Measurements from ENCODE around the gene FRMPD3.
"Not testable (repeated sequence)": the region's sequence is repeated elsewhere in the genome, so short reads cannot be mapped to it uniquely, and the experiment has no call there.

Gene FRMPD3

DNA sequence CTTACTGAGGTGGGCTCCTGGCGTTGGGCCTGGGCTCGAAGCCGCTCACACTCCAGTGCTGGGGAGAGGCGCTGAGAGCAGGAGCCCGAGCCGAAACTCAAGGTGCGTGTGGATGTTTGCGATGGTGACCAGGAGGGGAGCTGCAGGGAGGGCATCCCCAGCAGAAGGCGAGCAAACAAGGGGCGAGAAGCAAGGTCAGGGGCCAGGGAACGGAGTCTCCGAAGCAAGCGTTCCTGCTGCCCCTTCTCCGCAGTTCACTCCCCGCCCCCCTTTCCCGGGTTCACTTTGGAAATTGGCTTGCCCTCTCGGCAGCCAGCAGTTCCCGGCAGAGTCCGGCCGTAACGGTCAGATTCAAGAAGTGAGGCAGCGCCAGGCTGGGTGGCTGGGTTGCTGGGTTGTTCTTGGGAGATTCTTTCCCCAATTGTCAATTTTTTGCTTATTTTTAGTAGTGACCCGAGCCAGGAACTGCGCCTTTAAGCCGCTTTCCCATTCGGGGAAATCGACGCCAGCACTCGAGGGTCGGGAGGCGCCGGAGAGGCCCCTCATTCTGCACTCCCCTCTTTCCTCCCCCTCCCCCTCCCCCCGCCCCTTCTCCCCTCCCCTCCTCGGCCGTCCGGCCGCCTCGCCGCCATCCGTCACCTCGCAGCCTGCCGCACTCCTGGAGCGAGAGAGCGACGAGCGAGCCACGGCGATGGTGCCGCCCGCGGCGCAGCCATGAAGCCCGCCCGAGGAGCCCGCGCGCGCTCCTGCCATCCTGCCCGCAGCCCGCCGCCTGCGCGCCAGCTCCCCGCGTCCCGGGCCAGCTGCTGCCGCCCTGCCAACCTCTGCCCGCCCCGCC, at the start of gene FRMPD3:
TSS of gene FRMPD3 (plus strand) at position 655 of the 838 bp plus-strand sequence. CDS start 76,937 bp downstream, outside the sequence.
- DNase-seq (ENCODE audit: low read depth, low spot score): no peak

DNA sequence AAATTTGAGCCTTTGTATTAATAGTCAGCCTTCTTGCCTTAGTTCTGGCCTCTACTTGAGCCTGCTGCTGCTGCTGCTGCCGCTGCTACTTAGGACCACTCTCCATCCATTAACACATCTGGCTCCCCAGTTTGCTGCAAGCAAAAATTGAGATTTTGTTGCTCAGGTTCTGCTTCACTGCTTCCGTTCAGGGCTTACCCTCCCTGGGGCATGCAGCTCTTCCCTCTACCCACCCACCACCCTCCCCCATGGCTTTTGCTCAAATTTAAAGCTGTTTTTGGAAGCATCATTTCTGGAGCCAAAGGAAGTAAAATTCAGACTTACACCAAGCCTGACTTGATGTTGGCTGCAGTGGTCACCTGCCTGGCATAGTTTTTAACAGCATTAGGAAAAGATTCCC, 28.9 kb upstream of the FRMPD3 start:
- no peak for DNase-seq (ENCODE audit: low read depth, low spot score)

DNA sequence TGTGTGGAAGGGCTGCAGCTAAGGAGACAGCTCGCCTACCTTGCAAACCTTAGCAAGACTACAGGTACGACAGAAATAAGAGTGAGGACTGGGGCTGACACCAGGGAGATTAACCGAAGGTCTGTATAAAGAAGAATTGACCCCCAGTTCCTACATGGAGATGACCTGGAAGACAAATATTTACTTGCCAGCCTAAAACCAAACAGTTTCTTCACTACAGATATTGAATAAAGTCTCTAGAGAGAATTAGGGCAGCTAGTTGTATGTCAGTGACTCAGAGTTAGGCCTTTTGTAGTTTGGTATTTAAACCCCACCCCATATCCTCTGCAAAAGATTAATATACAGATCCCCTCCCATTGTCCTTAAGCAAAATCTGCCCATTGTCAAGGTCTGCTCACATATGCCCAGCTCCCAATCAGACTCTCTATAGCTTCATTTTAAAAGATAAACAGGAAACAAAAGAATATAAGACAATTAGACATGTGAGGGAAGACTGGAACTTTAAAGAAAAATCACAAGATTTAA, 28.1 kb upstream of the FRMPD3 start:
- no peak for DNase-seq (ENCODE audit: low read depth, low spot score)

- DNase-seq (ENCODE audit: low read depth, low spot score): no peak
These were observed 20.4 kb upstream of the FRMPD3 start for GRCh38 chrX:107429090-107429489.

DNA sequence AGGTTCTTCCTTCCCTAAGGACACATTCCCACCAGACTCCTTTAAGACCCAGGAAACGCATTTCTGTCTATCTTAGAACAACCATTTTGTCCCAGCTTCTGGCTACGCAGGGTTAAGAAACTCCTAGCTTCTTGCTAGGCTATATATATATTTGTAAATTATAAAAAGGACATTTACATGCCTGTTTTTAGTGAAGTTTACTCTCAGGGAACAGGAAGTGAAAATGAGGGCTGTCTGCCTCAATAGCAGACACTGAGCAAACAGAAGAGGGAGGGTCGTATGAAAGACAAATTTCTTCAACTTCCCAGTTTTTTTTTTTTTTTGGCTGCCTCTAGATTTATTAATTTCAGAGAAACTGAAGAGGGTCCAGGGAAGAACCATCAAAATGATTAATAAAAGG, 9.3 kb upstream of the FRMPD3 start:
- no peak for DNase-seq (ENCODE audit: low read depth, low spot score)

DNA sequence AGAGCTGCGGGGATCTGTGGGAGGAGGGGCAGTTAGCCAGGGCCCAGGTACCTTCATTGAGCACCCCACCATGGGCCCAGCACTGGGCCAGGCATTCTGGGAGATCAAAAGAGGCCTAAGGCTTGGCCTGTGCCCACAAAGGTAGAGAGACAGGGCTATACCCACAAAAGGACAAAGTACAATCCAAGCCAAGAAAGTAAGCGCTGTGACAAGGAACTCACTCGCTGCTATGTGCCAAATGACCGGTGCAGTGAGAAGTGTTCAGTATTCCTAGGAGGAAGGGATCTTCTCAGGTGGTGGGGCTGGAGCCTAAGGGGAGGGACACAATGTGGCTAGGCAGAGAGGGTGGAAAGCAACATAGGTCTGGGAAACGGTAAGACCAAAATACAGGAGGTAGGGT, 8.8 kb upstream of the FRMPD3 start:
- no peak for DNase-seq (ENCODE audit: low read depth, low spot score)

GRCh38 chrX:107442914-107443527, 6.4 kb upstream of the FRMPD3 start:
- no peak for DNase-seq (ENCODE audit: low read depth, low spot score)

DNA sequence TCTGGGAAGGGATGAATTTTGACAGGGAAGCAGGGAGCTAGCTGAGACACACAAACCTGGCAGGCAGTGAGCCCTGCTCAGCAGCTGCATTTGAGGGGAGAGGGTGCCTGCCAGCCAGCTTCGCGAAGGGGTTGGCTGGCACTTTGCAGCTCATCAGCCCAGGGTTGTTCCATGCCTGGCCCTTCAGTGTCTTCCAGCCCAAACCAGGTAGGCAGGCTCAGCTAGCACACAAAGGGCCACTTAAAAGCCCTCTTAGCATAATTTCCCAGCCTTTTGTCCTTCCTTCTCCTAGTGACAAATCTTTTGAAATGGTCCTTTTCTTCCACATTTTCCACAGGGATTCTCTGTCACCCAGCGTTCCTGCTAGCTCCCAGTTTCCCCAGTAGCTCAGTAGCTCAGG, 4.3 kb upstream of the FRMPD3 start:
- DNase-seq (ENCODE audit: low read depth, low spot score): no peak

GRCh38 chrX:107445631-107446030, 3.8 kb upstream of the FRMPD3 start:
- no peak for DNase-seq (ENCODE audit: low read depth, low spot score)

GRCh38 chrX:107447642-107448041, 1.8 kb upstream of the FRMPD3 start:
- DNase-seq (ENCODE audit: low read depth, low spot score): no peak

DNA sequence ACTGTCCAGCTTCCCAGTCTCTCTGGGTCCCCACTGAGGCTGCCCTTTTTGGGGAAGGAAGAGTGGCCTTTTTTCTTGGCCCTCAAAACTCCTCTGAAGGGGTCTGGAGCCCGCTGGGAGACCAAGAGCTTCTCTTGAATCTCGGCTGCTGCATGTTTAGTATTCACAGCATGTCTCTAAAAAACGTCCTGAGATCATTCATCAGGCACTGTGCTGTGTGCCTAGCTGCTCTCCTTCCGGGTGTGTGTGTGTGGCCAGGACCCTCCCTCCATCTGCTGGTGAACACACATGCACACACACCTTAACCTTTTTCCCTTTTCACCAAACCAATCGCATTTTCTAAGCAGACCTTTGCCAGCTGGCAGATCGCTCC, 841 bp upstream of the FRMPD3 start:
- DNase-seq (ENCODE audit: low read depth, low spot score): no peak

- DNase-seq (ENCODE audit: low read depth, low spot score): no peak
These were observed 1.5 kb downstream of the FRMPD3 start for GRCh38 chrX:107450823-107451509.

- DNase-seq (ENCODE audit: low read depth, low spot score): no peak
These were observed 2.3 kb downstream of the FRMPD3 start for GRCh38 chrX:107451731-107452130.

DNA sequence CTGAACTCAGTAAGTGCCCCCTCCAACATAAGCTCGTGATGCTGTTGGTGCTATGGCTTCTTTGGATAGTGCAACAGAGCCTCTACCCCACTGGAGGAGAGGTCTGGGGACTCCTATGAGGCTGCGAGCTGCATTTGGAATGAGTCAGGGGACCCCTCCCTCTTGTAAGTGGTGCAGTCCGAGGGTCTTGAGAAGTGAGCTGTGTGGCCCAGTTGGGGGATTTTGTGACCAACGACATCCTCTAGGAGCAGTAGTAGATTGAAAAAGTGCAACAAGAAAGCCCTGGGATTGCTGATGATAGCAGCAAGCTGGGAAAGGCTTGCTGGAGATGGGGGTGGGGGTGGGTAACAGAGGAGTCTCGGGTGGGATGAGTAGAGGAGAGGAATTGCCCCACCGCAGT, 3.1 kb downstream of the FRMPD3 start:
- no peak for DNase-seq (ENCODE audit: low read depth, low spot score)

GRCh38 chrX:107454302-107454701, 4.8 kb downstream of the FRMPD3 start:
- DNase-seq (ENCODE audit: low read depth, low spot score): no peak

DNA sequence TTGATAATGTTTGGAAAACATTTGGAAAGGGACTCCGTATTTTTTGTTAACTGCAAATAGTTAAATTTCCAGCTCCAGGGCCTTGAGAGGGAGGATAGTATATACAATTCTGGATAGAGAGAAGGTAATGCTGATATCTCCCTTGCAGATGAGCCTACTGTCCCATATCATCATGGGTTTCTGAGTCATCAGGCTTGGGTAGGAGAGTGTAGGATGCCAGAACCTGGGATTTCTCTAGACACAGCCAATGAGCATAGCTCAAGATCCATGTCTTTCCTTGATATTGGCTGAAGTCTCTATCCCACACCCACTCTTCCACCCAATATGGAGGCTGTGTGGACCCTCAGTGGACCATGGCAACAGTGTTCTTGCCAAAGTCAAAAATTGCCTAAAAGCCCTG, 7.8 kb downstream of the FRMPD3 start:
- DNase-seq (ENCODE audit: low read depth, low spot score): no peak

DNA sequence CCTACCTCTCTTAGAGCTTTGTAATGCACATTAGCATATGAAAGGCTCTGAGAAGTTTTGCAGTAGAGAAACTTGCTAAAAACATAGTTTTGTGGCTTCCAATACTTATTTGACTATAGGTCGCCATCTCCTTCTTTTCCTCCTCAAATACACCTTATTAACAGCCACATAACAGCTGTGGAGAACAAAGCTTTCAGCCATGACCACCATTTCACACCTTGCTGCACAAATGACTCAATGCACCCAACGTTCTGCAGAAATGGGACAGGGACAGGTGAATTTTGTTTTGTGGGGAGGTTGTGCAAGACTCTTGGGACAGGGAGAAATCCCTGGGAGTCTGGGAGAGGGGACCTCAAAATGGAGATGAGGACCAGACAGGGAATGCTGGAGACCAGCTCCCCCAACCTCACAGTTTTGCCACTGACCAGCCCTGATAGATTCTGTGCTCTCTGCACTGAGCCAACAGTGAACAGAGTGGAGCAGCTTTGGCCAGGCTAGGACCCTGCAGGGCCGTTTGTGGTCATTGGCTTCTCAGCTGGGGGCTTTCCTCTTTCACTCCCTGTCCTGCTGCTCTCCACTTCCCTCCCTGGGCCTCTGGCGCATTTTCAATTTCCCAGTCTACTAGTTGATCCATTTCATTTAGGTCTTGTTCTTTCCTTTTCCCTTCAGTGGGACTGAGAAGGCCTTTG, 16.6 kb downstream of the FRMPD3 start:
- DNase-seq (ENCODE audit: low read depth, low spot score): no peak

DNA sequence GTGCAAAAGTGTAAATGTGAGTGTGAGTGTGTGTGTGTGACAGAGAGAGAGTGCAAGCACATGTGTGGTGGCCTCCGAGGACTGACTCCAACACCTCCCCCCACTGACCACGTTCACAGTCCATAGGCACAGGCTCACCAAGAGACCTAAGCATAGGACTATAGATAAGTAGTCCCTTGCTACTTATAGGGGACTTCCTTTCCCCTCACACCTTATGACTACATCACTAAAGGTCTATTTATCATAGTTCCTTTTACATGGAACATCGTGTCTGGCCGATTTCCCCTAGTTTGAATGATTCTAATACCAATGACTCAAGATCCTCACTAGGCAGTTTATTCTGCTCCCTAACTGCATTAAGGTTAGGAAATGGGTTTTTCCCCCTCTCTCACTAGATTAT, 17.8 kb downstream of the FRMPD3 start:
- DNase-seq (ENCODE audit: low read depth, low spot score): no peak

DNA sequence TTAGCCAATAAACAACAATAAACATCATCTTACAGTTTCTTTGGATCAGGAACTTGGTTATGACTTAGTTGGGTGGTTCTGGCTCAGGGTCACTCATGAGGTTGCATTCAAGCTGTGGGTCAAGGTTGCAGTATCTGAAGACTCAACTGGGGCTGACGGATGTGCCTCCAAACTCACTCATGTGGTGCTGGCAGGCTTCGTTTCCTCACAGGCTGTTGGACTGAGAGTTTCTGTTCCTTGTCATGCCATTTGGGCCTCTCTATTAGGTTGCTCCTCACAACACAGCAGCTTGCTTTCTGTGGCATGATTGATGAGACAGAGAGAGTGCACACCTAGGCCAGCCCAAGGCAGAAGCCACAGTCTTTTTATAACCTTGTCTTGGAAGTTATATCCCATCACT, 20.7 kb downstream of the FRMPD3 start:
- DNase-seq (ENCODE audit: low read depth, low spot score): no peak

GRCh38 chrX:107470971-107471370, 21.5 kb downstream of the FRMPD3 start:
- DNase-seq (ENCODE audit: low read depth, low spot score): no peak

DNA sequence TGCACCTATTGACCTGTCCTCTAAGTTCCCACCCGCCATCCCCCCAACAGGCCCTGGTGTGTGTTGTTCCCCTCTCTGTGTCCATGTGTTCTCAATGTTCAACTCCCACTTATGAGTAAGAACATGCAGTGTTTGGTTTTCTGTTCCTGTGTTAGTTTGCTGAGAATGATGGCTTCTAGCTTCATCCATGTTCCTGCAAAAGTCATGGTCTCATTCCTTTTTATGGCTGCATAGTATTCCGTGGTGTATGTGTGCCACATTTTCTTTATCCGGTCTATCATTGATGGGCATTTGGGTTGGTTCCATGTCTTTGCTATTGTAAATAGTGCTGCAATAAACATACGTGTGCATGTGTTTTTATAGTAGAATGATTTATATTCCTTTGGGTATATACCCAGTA, 22.0 kb downstream of the FRMPD3 start:
- not testable (repeated sequence) for DNase-seq (ENCODE audit: low read depth, low spot score)

DNA sequence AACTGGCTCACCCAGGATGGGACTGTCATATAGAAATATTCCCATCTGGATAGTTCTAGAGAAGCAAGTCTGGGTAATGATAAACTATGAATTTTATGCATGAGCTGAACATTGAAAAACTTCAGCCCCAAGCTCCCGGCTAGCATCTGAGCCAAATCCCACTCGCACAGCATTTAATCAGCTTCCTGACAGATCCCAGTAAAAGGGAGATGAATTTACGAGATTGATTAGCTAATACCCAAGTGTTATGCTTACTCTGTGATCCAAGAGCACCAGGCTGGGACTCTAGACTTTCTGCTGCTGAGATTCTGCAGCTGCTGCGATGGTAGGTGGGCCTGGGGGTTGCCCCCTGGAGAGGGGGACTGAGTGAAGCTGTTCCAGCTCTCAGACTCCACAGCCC, 28.0 kb downstream of the FRMPD3 start:
- DNase-seq (ENCODE audit: low read depth, low spot score): no peak

Measured in activated naive CD8-positive, alpha-beta T cell treated with anti-CD3 and anti-CD28 coated beads, Interleukin-2, amount 50 U/mL, for 16 hours (primary cell).